Effector CD8-positive, alpha-beta T cell (primary cell): Measurements from ENCODE around the gene GLB1L2.

ENCODE experiments used
- DNase-seq: peaks from one replicate; lab custom pipeline; 2025; lab: John Stamatoyannopoulos, UW

The GLB1L2 gene

DNA sequence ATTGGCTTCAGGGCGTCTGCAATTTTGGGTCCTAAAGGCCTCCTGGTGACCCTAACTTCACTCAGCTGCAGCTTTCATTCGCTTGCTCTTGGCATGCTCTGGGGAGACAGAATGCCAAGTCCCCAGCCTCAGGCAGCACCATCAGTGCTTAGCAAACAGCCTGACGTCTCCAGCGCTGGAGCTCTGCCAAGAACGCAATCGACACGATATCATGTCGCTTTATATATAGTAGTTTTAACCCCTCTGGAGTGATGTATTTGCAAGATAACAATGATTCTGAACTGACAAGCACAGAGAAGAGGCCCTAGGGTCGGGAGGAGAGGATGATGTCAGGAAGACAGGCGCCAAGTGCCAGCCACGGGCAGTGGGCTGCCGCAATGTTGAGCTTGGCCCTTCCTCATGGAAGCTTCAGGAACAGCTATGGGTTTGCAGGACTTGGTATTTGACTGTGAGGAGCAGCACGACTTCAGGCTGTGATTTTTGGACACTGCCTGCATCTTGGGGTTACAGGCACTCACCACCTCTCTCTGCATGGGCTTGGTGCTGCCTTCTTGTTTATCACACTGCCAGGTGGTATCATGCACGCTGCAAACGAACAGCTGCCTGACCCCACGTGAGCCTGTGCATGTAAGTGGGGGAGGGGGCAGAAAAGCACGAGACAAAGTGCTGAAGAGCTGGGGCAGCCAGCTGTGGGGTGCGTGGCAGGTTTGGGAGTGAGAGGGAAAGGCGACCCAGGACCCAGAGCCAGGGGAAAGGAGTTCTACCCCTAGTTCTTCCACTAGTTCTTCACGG, 54.2 kb downstream of the GLB1L2 start:
- DNase-seq, result no peak

GRCh38 chr11:134386945-134387344, 55.2 kb downstream of the GLB1L2 start:
- no peak for DNase-seq

- no peak for DNase-seq
Measured at GRCh38 chr11:134387501-134387900, 55.7 kb downstream of the GLB1L2 start.

DNA sequence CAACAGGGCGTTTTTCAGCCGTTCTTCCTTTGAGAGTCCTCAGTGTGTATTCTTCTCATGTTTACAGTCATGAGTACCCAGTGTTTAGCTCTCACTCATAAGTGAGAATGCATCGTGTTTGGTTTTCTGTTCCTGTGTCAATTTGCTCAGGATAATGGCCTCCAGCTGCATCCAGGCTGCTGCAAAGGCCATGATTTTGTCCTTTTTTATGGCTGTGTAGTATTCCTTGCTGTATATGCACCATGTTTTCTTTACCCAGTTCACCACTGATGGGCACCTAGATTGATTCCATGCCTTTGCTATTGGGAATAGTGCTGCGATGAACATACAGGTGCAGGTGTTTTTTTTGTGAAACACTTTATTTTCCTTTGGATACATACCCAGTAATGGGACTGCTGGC, 56.8 kb downstream of the GLB1L2 start:
- no peak for DNase-seq

DNA sequence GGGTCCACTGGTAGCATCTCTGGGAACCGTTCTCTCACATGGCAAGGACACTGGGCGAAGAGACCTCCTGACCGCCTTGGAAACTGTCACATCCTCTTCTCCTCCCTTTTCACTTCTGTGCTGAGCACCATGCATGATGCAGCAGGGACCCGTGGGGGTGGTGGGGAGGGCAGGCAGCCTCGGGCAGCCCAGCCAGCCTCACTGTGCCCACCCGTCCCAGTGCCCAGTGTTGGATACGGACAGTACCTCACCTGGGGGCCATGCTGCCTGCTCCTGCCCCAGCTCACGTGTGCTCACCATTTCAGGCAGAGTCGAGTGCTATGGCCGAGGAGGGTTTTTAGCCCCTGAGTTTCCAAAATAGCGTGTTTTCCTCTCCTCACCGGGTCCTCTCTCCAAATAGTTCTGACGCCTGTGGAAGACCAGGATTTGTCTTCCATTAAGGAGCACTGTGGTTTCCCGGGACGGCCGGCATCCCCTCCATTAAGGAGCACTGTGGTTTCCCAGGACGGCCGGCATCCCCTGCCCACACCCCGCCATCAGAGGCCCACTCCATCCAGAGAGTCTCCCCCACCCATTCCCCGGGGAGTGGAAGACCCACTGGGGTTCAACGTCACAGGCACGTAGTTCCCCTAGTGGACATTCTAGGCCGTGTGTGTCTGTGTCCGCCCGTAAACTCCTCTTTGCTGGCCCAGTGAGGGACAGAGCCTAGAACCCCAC, 57.8 kb downstream of the GLB1L2 start:
- no peak for DNase-seq

DNA sequence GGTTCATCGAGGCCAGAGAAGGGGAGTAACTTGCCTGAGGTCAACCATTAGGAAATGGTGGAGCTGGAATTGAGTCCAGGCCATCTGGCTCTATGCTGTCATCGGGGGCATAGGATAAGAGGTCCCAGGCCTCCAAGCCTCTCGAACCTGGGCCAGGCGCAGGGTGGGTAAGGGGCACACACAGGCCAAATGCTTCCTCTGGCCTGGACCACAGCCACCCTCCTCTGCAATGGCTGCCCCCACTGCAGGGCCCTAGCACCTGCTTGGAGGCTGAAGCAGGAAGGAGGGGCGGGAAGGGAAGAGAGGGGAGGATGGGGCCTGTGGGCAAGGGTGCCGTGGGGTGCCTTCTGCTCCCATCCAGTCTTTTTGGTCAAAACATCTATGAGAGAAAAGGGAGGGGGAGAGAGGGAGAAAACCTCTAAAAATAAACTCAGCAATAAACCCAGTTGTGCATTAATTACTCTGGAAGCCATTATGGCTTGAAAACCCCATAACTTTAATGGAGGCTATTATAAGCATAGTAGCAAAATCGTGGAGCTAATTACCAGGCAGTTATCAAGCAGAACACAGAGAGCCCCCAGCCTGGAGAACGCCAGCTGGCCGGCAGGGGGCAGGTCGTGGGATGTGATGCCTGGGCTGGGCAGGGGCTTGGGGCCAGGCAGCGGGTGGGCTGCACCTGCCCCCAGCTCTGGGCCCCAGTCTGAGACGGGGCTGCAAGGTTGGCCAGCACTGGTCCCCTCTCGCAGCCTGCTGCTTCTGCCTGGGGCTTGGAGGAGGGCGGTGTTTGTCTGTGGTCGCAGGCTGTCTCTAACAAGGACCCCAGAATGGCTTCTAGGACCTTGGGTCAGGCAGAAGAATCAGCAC, 59.1 kb downstream of the GLB1L2 start:
- DNase-seq, result no peak

DNA sequence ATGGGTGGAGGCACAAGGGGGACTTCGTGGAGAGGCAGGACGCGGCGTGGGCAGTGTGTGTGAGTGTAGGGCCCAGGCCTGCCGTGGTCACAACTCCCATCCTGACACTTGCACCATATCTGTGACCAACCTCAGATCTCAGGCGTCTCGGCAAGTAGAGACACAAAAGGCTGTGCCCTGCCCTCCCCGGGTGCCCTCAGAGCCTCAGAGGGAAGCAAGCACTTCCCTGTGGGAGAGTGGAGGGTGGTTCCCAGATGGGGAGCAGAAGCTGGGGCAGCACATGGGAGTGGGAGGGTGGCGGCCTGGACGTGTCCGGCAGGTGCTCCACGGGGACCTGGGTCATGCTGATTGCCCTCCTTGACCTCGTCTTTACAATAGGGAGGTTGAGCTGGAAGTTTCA, 59.9 kb downstream of the GLB1L2 start:
- no peak for DNase-seq

- DNase-seq, result no peak
Measured at GRCh38 chr11:134392953-134393615, 61.3 kb downstream of the GLB1L2 start.

DNA sequence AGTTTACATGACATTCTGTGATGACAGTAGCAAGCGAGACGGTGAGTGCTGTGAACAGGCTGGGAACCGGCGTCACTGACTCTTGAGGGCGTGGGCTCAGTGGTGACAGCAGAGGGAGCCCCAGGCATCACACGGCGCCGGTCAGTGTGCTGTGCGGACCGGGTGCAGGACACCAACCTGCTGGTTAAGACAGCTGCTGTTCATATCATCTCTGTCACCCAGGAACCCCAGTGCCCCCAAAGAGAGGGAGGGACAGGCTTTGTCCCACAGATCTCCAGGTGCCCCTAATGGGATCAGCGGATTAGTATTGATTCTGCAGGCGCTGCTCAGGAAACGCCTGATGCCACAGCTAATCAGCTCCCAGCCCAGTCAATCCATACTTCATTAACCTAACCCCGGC, 61.9 kb downstream of the GLB1L2 start:
- DNase-seq, result no peak

GRCh38 chr11:134394311-134394710, 62.5 kb downstream of the GLB1L2 start:
- no peak for DNase-seq

DNA sequence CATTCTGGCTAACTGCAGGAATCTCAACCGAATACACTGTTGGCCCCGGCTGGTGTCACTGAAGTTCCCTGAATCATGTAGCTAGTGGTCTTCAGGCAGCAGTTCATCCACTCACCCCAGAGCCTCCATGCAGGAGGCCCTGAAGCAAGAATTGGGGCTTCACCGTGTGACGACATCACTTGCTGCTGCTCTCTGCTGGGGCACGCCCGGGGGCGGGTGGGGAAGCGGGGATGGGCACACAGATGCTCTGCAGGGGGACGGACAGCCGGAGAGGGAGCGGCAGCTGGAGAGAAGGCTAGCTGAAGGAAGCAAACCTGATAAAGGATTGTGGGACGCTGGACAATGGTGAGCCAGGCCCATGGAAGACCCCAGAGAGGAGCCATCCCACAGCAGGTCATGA, 63.2 kb downstream of the GLB1L2 start:
- no peak for DNase-seq

DNA sequence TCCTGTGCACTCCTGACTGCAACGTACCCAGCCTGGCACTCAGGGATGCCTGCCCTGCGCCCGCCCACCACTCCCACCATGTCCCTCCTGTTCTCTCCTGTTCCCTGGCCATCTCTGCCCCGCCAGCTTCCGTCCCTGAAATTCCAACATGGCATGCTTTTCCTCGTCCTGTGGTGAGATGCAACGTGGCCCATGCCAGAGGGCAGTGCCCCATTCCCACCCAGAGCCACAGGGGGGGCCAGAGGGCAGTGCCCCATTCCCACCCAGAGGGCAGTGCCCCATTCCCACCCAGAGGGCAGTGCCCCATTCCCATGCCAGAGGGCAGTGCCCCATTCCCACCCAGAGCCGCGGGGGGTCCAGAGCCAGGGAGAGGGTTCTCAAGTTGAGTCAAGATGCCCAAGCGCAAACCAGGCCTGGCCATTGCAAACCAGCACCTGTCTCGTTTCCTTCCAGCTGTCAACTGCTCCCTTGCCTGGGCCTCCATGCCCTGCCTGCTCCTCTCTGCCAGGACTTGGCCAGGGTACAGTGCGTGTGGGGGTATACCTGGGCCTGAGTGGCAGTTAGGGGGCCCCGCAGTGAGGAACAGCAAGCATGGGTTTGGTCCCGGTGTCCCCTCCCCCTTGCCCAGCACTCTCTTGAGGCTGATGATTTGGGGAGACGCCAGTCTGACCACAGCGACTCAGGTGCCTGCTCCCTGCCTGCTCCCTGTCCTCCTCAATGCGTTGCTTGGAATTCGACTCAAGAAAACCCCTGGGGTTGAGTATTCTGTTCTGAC, 65.7 kb downstream of the GLB1L2 start:
- DNase-seq, result no peak

GRCh38 chr11:134398079-134398444, 66.3 kb downstream of the GLB1L2 start:
- no peak for DNase-seq

GRCh38 chr11:134398644-134399292, 67.0 kb downstream of the GLB1L2 start:
- DNase-seq, result no peak

GRCh38 chr11:134399293-134399654, 67.5 kb downstream of the GLB1L2 start:
- DNase-seq, result no peak

DNA sequence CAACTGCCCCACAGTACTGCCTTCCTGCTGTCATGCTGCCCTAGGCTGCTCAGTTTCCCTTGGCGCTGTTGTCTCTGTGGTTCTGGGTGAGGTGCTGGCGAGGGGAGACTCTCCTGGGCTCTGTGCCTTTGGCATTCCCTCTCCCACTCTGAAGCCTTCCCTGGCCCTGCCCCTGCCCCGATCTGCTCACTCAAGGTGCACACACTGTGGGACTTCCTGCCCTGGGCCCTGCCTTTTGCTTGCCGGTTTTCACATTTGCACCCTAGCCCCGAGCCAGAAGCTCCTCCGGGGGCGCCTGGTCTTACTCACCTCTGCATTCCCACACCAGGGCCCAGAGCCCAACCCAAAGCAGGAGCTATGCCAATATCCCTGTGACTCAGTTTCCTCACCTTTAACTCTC, 68.2 kb downstream of the GLB1L2 start:
- DNase-seq, result no peak

DNA sequence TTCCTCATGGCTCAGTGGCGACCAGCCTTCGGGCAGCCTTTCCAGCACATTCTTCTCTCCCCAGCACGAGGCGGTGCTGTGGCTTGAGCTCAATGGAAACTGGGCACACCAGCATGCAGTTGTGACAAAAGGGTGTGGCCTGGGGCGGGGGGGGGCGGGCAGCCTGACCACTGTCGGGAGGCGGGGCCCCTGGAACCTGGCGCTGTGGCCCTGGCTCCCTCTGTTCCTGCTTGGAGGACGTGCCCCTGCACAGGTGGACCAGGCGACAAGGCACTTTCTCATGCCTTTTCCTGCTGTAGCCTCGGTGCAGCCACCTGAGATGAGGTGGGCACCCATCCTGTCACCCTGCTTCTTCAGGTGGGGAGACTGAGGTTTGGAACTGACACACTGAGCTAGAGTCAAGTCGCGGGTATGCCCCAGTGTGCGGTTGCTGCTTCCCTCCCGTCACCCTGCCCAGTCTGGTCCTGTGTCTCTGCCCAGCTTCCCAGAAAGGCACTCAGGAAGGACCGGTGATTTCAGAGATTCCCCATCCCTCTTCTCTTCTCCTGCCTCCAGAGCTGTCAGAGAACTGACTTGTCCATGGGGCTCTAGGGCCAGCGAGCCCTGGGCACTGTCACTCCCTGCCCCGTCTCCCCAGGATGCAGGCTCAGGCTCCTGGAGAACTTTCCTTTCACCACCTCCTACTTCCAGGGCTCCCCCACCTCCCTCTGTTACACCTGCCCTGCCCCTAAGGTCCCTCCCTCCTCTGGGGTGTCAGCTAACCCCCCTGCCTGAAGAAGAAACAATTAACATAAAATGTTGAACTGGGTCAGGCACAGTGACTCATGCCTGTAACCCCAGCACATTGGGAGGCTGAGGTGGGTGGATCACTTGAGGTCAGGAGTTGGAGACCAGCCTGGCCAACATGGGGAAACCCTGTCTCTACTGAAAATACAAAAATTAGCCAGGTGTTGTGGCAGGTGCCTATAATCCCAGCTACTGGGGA, 70.3 kb downstream of the GLB1L2 start:
- DNase-seq, result no peak

GRCh38 chr11:134402910-134403309, 71.1 kb downstream of the GLB1L2 start:
- DNase-seq, result no peak

DNA sequence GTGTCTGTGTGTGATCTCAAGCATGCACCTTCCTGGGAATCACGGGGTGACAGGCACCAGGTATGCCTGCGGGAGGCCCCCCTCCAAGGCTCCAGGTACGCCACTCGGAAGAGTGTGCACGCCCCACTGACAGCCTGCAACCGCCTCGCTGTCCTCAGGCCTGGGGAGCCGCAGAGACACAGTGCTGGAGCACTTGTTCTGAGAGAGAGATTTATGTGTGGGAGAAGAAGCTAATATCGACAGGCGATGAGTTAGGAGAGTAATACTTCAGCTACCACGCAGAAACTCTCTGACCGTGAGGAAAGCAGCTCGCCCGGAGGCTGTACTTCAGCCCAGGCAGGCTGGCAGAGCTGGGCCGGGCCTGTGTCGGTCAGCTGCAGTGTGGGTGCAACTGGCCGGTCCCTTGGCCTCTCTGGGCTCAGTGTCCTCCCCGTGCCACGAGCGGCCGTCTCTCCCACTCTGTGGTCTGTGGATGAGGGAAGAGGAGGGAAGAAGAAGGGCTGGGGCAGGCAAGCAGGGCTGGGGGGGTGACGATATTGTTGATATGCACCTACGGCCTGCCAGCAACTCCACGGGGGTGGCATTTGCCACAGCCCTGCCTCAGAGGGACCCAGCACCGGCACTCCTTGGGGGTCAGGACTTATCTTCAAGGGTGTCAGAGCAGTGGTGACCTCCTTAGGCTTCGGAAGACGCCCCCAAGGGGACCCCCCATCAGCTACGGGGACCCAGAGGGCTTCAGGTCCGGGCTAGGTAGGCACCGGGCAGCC, 73.0 kb downstream of the GLB1L2 start:
- no peak for DNase-seq
